NCI-H2081 (cell line): ENCODE results near the gene DACH1.

ENCODE experiments used
- DNase-seq, 2 experiments: peaks; one replicate each; lab custom pipeline; 2025; lab: John Stamatoyannopoulos, UW

DACH1 gene

GRCh38 chr13:71830323-71830722 is 36.7 kb downstream of the DACH1 start:
- DNase-seq = no peak

GRCh38 chr13:71829547-71829946 is 37.5 kb downstream of the DACH1 start:
- DNase-seq = no peak

- DNase-seq = no peak
Measured at GRCh38 chr13:71828564-71828963, 38.4 kb downstream of the DACH1 start.

GRCh38 chr13:71828117-71828516 is 38.9 kb downstream of the DACH1 start:
- no peak for DNase-seq

GRCh38 chr13:71827241-71827640 is 39.8 kb downstream of the DACH1 start:
- no peak for DNase-seq

- no peak for DNase-seq
Measured at GRCh38 chr13:71820699-71821098, 46.3 kb downstream of the DACH1 start.

- no peak for DNase-seq
Measured at GRCh38 chr13:71817335-71817734, 49.7 kb downstream of the DACH1 start.

- DNase-seq = no peak
Measured at GRCh38 chr13:71814806-71815360, 52.1 kb downstream of the DACH1 start.

GRCh38 chr13:71813187-71813586 is 53.8 kb downstream of the DACH1 start:
- no peak for DNase-seq

GRCh38 chr13:71811344-71811743 is 55.7 kb downstream of the DACH1 start:
- DNase-seq = no peak

- DNase-seq = no peak
Measured at GRCh38 chr13:71808708-71809107, 58.3 kb downstream of the DACH1 start.

- DNase-seq = no peak
Measured at GRCh38 chr13:71806886-71807285, 60.1 kb downstream of the DACH1 start.

- no peak for DNase-seq
Measured at GRCh38 chr13:71803066-71803465, 63.9 kb downstream of the DACH1 start.

- DNase-seq = peak; percentile 14 to 70
Measured at GRCh38 chr13:71801781-71802180, 65.2 kb downstream of the DACH1 start.

GRCh38 chr13:71801165-71801760 is 65.7 kb downstream of the DACH1 start:
- no peak for DNase-seq

GRCh38 chr13:71799324-71799723 is 67.7 kb downstream of the DACH1 start:
- DNase-seq = peak in 1 of 2 experiments; percentile 32

- DNase-seq = no peak
Measured at GRCh38 chr13:71798707-71799106, 68.3 kb downstream of the DACH1 start.

GRCh38 chr13:71797517-71797916 is 69.5 kb downstream of the DACH1 start:
- no peak for DNase-seq

- DNase-seq = no peak
Measured at GRCh38 chr13:71789693-71790329, 77.2 kb downstream of the DACH1 start.

- DNase-seq = no peak
Measured at GRCh38 chr13:71789037-71789436, 78.0 kb downstream of the DACH1 start.

GRCh38 chr13:71787414-71787813 is 79.6 kb downstream of the DACH1 start:
- DNase-seq = no peak

- DNase-seq = no peak
Measured at GRCh38 chr13:71786875-71787274, 80.1 kb downstream of the DACH1 start.

GRCh38 chr13:71785361-71785760 is 81.6 kb downstream of the DACH1 start:
- no peak for DNase-seq

GRCh38 chr13:71780546-71780945 is 86.5 kb downstream of the DACH1 start:
- no peak for DNase-seq
